Pancreas (tissue), 10 donors: Measurements from ENCODE around the gene PDCD10. TPM values are rescaled to one million over a fixed set of nuclear protein-coding genes. Genes with fewer than 3 reads are reported as not detected.
A peak's percentile ranks its signal among the peaks of the same experiment; 100 is the strongest.

Experiments used
- ATAC-seq, 4 donors: fragments of 200-7000 bp; cut with Tn5 transposase; one replicate each; pipeline versions ENCODE4 v1.8.0 to v1.9.1; 2020; ENCODE audit warnings: mild to moderate bottlenecking in 4 of 4, moderate library complexity in 4 of 4
- DNase-seq, 6 donors: peaks; one replicate each; pipeline ENCODE4 v3.0.0-alpha.2; 2020
- FAIRE-seq: peaks from 2 replicates; lab custom pipeline; 2012; peaks lifted over from hg19 to GRCh38; lab: Jason Lieb, UNC
- H3K27ac ChIP-seq, 4 donors: fragments of 200-600 bp; sonication (generic); 1 replicate in 3 of 4; 2 replicates in 1 of 4; pipeline versions ENCODE4 v1.5.0 to v1.8.0; 2020
- H3K27me3 ChIP-seq, 4 donors: fragments of 200-600 bp; one replicate each; pipeline ENCODE4 v1.8.0; 2021
- H3K36me3 ChIP-seq, 3 donors: fragments of 200-600 bp; sonication (generic) in 1 of 3; one replicate each; pipeline versions ENCODE4 v1.5.0 to v1.8.0; 2020 to 2021
- H3K4me1 ChIP-seq, 3 donors: fragments of 200-600 bp; one replicate each; pipeline ENCODE4 v1.8.0; 2021
- H3K4me3 ChIP-seq, 4 donors: fragments of 200-600 bp; sonication (generic) in 2 of 4; one replicate each; pipeline versions ENCODE4 v1.5.0 to v1.8.0; 2020 to 2021
- H3K9me3 ChIP-seq, 4 donors: fragments of 200-600 bp; one replicate each; pipeline ENCODE4 v1.8.0; 2021
- WGBS, 2 donors: extraction: QIAGEN DNeasy Blood & Tissue Kit; methylation state at CpG; one replicate each; pipeline ENCODE4 v1.1.7; 2013; 5-methylcytosine and 5-hydroxymethylcytosine counted together
- intact Hi-C, 3 donors: fragments of 100-400 bp; cut with DNase I; formaldehyde crosslinking; loops; one replicate each; pipeline versions ENCODE4 v1.11.1 to v1.14.2; 2022
- polyA plus RNA-seq, 2 donors: library from polyadenylated mRNA; stranded (reverse); fragments of 200-250 nt; gene quantifications; one replicate each; pipeline ENCODE4 v1.2.3, GENCODE V29; 2013
- total RNA-seq, 6 donors: library from RNA; stranded (reverse); fragmentation: NEBNext Ultra II Directional in 4 of 6; extraction: Animal tissue kit (Norgen Biotek cat#: 25700) in 4 of 6; gene quantifications; one replicate each; pipeline versions ENCODE4 v1.2.1 to v1.2.4, GENCODE V29; 2021 to 2023
- TF ChIP-seq, protein P1 (sequence below), 4 donors: fragments of 200-600 bp; sonication (generic) in 3 of 4; IDR thresholded peaks; one replicate each; pipeline versions ENCODE4 v1.5.0 to v1.8.0; 2021; ENCODE audit warnings: antibody characterized with exemption in 4 of 4
- donor health status: healthy with polysubstance abuse.
- donor health status: DM: no; HTN: no; CAD: no; lungs with moderate emphysema.
- donor health status: DM: no; HTN: no; CAD: no.
- donor health status: control.
- donor health status: control.
- donor health status: Bipolar disorder and iron deficiency.
- donor health status: DM: yes; HTN: yes; CAD: no.
- donor health status: DM: no; HTN: no; CAD: no.
- donor health status: DM: no; HTN: no; CAD: no.
- donor health status: DM: yes; HTN: yes; CAD: no.

The PDCD10 gene
- total and polyA plus RNA-seq, 8 donors, result 10.8 to 24.5 (median 15.6) TPM

DNA sequence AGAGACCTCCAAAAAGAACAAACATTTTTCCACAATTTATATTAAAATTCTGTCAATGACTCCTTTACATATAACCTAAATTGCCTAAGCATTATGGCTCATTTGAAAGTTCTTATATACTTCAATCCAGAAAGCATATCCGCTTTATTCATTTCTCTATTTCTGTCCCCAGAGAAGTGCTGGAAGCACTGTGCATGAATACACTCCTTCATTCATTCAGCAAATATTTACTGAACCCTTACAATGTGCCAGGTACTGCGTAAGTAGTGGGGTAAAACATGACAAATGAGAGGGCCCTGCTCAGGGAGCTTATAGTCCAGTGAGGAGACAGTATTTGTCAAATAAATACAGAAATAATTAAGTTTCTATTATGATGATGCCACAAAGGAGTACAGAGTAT, 3.3 kb downstream of the PDCD10 start:
- 90 to 92% methylated on average over 2 of the region's 2 CpGs for WGBS, 2 donors
- intact Hi-C loops, result no loop called here
- ATAC-seq (no peak), FAIRE-seq (no peak), DNase-seq (no peak)
- H3K27me3 ChIP-seq, result no peaks in the 10 kb centered on the region
- no peaks in the 10 kb centered on the region for H3K36me3 ChIP-seq
- TF ChIP-seq, protein P1, sequence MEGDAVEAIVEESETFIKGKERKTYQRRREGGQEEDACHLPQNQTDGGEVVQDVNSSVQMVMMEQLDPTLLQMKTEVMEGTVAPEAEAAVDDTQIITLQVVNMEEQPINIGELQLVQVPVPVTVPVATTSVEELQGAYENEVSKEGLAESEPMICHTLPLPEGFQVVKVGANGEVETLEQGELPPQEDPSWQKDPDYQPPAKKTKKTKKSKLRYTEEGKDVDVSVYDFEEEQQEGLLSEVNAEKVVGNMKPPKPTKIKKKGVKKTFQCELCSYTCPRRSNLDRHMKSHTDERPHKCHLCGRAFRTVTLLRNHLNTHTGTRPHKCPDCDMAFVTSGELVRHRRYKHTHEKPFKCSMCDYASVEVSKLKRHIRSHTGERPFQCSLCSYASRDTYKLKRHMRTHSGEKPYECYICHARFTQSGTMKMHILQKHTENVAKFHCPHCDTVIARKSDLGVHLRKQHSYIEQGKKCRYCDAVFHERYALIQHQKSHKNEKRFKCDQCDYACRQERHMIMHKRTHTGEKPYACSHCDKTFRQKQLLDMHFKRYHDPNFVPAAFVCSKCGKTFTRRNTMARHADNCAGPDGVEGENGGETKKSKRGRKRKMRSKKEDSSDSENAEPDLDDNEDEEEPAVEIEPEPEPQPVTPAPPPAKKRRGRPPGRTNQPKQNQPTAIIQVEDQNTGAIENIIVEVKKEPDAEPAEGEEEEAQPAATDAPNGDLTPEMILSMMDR (IDR thresholded peaks at IDR 0.05), result no peak
- no peak overlapping the region for H3K27ac ChIP-seq
- no peak overlapping the region for H3K4me3 ChIP-seq
- no peaks in the 10 kb centered on the region for H3K9me3 ChIP-seq
- peaks cover 8 to 21% (median 21%) of the 10 kb centered on the region in 3 donors for H3K4me1 ChIP-seq

DNA sequence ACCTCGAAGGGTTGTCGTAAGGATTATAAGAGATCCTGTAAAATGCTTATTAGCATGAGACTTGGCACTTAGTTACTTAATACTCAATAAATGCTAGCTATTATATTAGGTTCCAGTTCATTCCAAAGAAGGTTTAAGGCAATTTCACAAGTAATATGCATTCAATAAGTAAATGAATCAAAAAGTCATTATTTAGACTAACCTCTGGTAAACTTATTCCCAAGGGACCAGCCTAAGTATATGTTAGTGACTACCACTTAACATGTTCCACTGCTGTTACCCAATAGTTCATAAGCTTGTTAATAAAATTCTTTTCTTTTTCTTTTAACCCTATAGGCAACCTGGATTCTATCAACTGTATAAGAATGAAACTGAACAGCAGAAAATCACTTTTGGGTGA, 5.1 kb downstream of the PDCD10 start:
- WGBS, 2 donors, result 77 to 83% methylated on average over 2 of the region's 2 CpGs
- H3K36me3 ChIP-seq, result no peaks in the 10 kb centered on the region

DNA sequence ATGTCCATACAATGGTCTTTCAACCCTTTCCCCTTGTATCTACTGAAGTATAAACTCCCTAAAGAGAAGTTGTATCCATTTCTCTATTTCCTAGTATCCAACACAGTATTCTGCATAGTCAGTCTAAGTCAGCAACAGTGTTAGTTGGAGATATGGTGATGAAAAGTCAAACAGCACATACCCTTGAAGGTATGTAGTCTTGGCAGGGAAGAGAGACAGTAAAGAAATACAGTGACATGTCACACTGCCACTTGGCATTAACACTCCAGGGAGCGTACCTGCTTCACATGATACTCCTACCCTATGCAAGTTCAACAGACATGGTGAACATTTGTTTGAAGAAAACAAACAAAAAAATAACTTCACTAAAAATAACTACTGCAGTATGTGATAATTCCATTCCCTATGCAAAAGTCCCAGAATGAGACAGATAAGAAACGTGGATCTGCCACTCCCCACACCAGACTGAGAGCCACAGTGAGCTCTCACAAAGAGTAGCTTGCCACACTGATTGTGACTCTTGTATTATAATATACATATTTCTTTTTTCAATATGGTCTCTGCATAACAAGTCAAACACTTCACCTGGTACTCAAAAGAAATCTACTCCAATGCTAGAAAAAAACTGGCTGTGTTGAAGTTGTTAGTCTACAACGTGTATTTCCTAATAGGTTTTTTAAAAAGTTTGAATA, 5.9 kb downstream of the PDCD10 start:
- DNase-seq (no peak), FAIRE-seq (no peak), ATAC-seq (peak in 3 of 4 donors; percentile 37 to 59 (median 55))
- Histone ChIP-seq H3K4me3 (no peak overlapping the region), H3K4me1 (peaks cover 8 to 20% (median 20%) of the 10 kb centered on the region in 3 donors), H3K27ac (no peak overlapping the region), H3K27me3 (no peaks in the 10 kb centered on the region), H3K9me3 (no peaks in the 10 kb centered on the region), H3K36me3 (no peaks in the 10 kb centered on the region)
- 33 to 35% methylated on average over 3 of the region's 3 CpGs for WGBS, 2 donors
- TF ChIP-seq, protein P1 (IDR thresholded peaks at IDR 0.05), result no peak
- intact Hi-C loops, result no loop called here

More for the DNA sequence above, 5.1 kb downstream of the PDCD10 start:
- no peak for ATAC-seq
- Histone ChIP-seq H3K4me1 (peaks cover 8 to 21% (median 21%) of the 10 kb centered on the region in 3 donors), H3K27ac (no peak overlapping the region), H3K9me3 (no peaks in the 10 kb centered on the region), H3K27me3 (no peaks in the 10 kb centered on the region), H3K4me3 (no peak overlapping the region)
- intact Hi-C loops, result no loop called here
- TF ChIP-seq, protein P1 (IDR thresholded peaks at IDR 0.05), result no peak
- FAIRE-seq, result no peak
- DNase-seq, result no peak

DNA sequence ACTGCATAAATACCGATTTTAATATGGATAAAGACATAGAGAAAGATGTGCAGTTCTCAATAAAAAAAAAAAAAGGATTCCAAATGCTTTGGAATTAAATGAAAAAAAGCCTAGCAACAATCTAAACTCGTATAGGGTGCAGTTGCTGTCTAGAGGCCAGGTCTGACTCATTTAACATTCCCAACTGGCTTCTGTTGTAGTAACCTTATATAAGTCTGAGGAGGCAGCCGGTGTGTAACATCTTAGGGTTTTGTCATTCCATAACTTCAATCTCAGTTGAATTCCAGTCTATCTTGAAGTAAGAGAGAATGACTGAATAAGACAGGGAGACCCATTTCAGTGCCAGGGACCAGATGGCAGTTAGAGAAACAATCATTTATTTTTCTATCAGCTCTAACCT, 6.5 kb downstream of the PDCD10 start:
- TF ChIP-seq, protein P1 (IDR thresholded peaks at IDR 0.05), result no peak
- Histone ChIP-seq H3K4me3 (no peak overlapping the region), H3K4me1 (peaks cover 5 to 14% (median 14%) of the 10 kb centered on the region in 3 donors), H3K27ac (no peak overlapping the region), H3K9me3 (no peaks in the 10 kb centered on the region), H3K36me3 (no peaks in the 10 kb centered on the region), H3K27me3 (no peaks in the 10 kb centered on the region)
- intact Hi-C loops, result no loop called here
- DNase-seq (no peak), ATAC-seq (peak in 1 of 4 donors; percentile 29), FAIRE-seq (no peak)
- 67 to 69% methylated on average over 3 of the region's 3 CpGs for WGBS, 2 donors

DNA sequence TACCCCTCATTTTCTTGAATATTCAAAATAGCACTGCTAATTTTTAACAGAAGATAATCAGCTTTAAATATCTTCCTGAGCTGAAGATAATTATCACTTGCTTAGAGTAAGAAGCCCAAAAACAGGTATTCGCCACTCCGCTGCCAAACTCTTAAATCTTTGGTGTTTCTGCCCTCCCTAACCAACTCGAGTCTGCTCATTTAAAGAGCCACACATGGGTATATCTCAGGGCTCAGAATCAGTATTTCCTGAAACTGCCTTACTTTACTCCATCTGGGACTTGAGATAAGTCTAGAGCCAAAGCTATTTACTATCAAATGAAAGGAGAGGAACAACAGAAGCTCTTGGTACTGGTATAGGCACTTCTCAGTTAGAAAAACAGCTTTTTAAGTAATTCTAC, 10.8 kb downstream of the PDCD10 start:
- Histone ChIP-seq H3K27me3 (no peaks in the 10 kb centered on the region), H3K27ac (no peak overlapping the region), H3K36me3 (peaks cover 0 to 6% (median 0%) of the 10 kb centered on the region in 3 donors), H3K9me3 (no peaks in the 10 kb centered on the region), H3K4me3 (no peak overlapping the region), H3K4me1 (peaks cover 0 to 8% (median 4%) of the 10 kb centered on the region in 3 donors)
- TF ChIP-seq, protein P1 (IDR thresholded peaks at IDR 0.05), result no peak
- DNase-seq (no peak), FAIRE-seq (no peak), ATAC-seq (no peak)
- WGBS, 2 donors, result 76 to 82% methylated on average over 3 of the region's 3 CpGs
- intact Hi-C loops, result no loop called here
